Muscle layer of duodenum (tissue), 2 donors: ENCODE results near the gene PPP1R9A.

Experiments used
- H3K27ac ChIP-seq: one replicate; pipeline ENCODE4 v1.7.0; 2013; ENCODE audit warnings: mild to moderate bottlenecking, low read length
- H3K27me3 ChIP-seq: one replicate; pipeline ENCODE4 v1.7.0; 2013; ENCODE audit warnings: low read depth, mild to moderate bottlenecking, control low read depth, low read length
- H3K36me3 ChIP-seq, 2 donors: one replicate each; pipeline ENCODE4 v1.7.0; 2013; ENCODE audit warnings: low read length in 2 of 2, control low read depth in 1 of 2, mild to moderate bottlenecking in 1 of 2; ENCODE audit not compliant: insufficient read depth in 2 of 2, control insufficient read depth in 1 of 2
- H3K4me1 ChIP-seq, 2 donors: one replicate each; pipeline ENCODE4 v1.7.0; 2013; ENCODE audit warnings: low read length in 2 of 2, mild to moderate bottlenecking in 2 of 2, control low read depth in 1 of 2, moderate library complexity in 1 of 2; ENCODE audit not compliant: insufficient read depth in 2 of 2, control insufficient read depth in 1 of 2
- H3K4me3 ChIP-seq, 2 donors: one replicate each; pipeline ENCODE4 v1.7.0; 2013; ENCODE audit warnings: low read length in 2 of 2, low read depth in 1 of 2, mild to moderate bottlenecking in 1 of 2
- H3K9me3 ChIP-seq, 2 donors: one replicate each; pipeline ENCODE4 v1.7.0; 2013; ENCODE audit warnings: low read length in 2 of 2, control low read depth in 1 of 2, mild to moderate bottlenecking in 1 of 2; ENCODE audit not compliant: control insufficient read depth in 1 of 2
- donor health status: healthy.

Gene PPP1R9A

GRCh38 chr7:95267754-95268153, 360.4 kb downstream of the PPP1R9A start:
- H3K9me3 ChIP-seq: no peaks in the 10 kb centered on the region
- peaks cover 0 to 16% of the 10 kb centered on the region in 2 donors for H3K36me3 ChIP-seq
- no peaks in the 10 kb centered on the region for H3K27me3 ChIP-seq
- no peaks in the 10 kb centered on the region for H3K4me1 ChIP-seq
- no peak overlapping the region for H3K4me3 ChIP-seq
- no peak overlapping the region for H3K27ac ChIP-seq

GRCh38 chr7:95269640-95270039, 362.2 kb downstream of the PPP1R9A start:
- Histone ChIP-seq H3K27ac (no peak overlapping the region), H3K27me3 (no peaks in the 10 kb centered on the region), H3K36me3 (peaks cover 0 to 16% of the 10 kb centered on the region in 2 donors)

GRCh38 chr7:95276114-95276513, 368.7 kb downstream of the PPP1R9A start:
- Histone ChIP-seq H3K4me3 (no peak overlapping the region), H3K9me3 (no peaks in the 10 kb centered on the region), H3K4me1 (no peaks in the 10 kb centered on the region), H3K36me3 (peaks cover 0 to 4% of the 10 kb centered on the region in 2 donors), H3K27me3 (no peaks in the 10 kb centered on the region), H3K27ac (no peak overlapping the region)

More at GRCh38 chr7:95269640-95270039, 362.2 kb downstream of the PPP1R9A start:
- H3K9me3 ChIP-seq: no peaks in the 10 kb centered on the region
- H3K4me3 ChIP-seq: no peak overlapping the region
- no peaks in the 10 kb centered on the region for H3K4me1 ChIP-seq

- no peak overlapping the region for H3K4me3 ChIP-seq
Measured at GRCh38 chr7:95279417-95279816, 372.0 kb downstream of the PPP1R9A start.

GRCh38 chr7:95286096-95286495, 378.7 kb downstream of the PPP1R9A start:
- H3K9me3 ChIP-seq: no peaks in the 10 kb centered on the region
- no peaks in the 10 kb centered on the region for H3K4me1 ChIP-seq
- no peak overlapping the region for H3K4me3 ChIP-seq
- no peaks in the 10 kb centered on the region for H3K27me3 ChIP-seq
- no peaks in the 10 kb centered on the region for H3K36me3 ChIP-seq
- no peak overlapping the region for H3K27ac ChIP-seq

More at GRCh38 chr7:95279417-95279816, 372.0 kb downstream of the PPP1R9A start:
- Histone ChIP-seq H3K27me3 (no peaks in the 10 kb centered on the region), H3K4me1 (no peaks in the 10 kb centered on the region), H3K27ac (no peak overlapping the region), H3K9me3 (no peaks in the 10 kb centered on the region), H3K36me3 (peaks cover 0 to 4% of the 10 kb centered on the region in 2 donors)

GRCh38 chr7:95290166-95290830, 382.9 kb downstream of the PPP1R9A start:
- no peaks in the 10 kb centered on the region for H3K9me3 ChIP-seq
- no peaks in the 10 kb centered on the region for H3K36me3 ChIP-seq
- H3K4me3 ChIP-seq: no peak overlapping the region
- H3K27me3 ChIP-seq: no peaks in the 10 kb centered on the region
- no peaks in the 10 kb centered on the region for H3K4me1 ChIP-seq
- no peak overlapping the region for H3K27ac ChIP-seq

GRCh38 chr7:95295397-95295796, 388.0 kb downstream of the PPP1R9A start:
- Histone ChIP-seq H3K36me3 (no peaks in the 10 kb centered on the region), H3K9me3 (no peaks in the 10 kb centered on the region), H3K4me1 (no peaks in the 10 kb centered on the region), H3K4me3 (no peak overlapping the region), H3K27ac (no peak overlapping the region), H3K27me3 (no peaks in the 10 kb centered on the region)

GRCh38 chr7:95296456-95296855, 389.1 kb downstream of the PPP1R9A start:
- Histone ChIP-seq H3K27me3 (no peaks in the 10 kb centered on the region), H3K36me3 (no peaks in the 10 kb centered on the region), H3K4me3 (no peak overlapping the region), H3K4me1 (no peaks in the 10 kb centered on the region), H3K9me3 (no peaks in the 10 kb centered on the region), H3K27ac (no peak overlapping the region)

- no peaks in the 10 kb centered on the region for H3K9me3 ChIP-seq
- no peaks in the 10 kb centered on the region for H3K4me1 ChIP-seq
- no peak overlapping the region for H3K4me3 ChIP-seq
- no peak overlapping the region for H3K27ac ChIP-seq
- no peaks in the 10 kb centered on the region for H3K36me3 ChIP-seq
- no peaks in the 10 kb centered on the region for H3K27me3 ChIP-seq
Measured at GRCh38 chr7:95297041-95297440, 389.6 kb downstream of the PPP1R9A start.

- Histone ChIP-seq H3K4me1 (no peaks in the 10 kb centered on the region), H3K36me3 (no peaks in the 10 kb centered on the region), H3K27me3 (no peaks in the 10 kb centered on the region), H3K27ac (no peak overlapping the region), H3K4me3 (no peak overlapping the region), H3K9me3 (no peaks in the 10 kb centered on the region)
Measured at GRCh38 chr7:95298091-95298490, 390.7 kb downstream of the PPP1R9A start.

- Histone ChIP-seq H3K36me3 (no peaks in the 10 kb centered on the region), H3K4me3 (no peak overlapping the region), H3K27ac (no peak overlapping the region), H3K27me3 (no peaks in the 10 kb centered on the region), H3K4me1 (no peaks in the 10 kb centered on the region), H3K9me3 (no peaks in the 10 kb centered on the region)
Measured at GRCh38 chr7:95303013-95303905, 395.9 kb downstream of the PPP1R9A start.
